Stimulated activated naive B cell treated with anti-CD40 and anti-IgM and Interleukin-4, amounts not matched to agents 10 μg/mL and 1 μg/mL and 100 μg/mL, for 72 hours (primary cell): ENCODE data around the gene APOA1.

Source experiments
- ATAC-seq, 2 donors: fragments of 150-1000 bp; cut with Tn5 transposase; replicated peaks; 2 replicates each; pipeline ENCODE4 v1.10.0; 2021; ENCODE audit warnings: moderate library complexity in 1 of 2
- DNase-seq: peaks from one replicate; pipeline ENCODE4 v3.0.0; 2021
- H3K27ac Mint-ChIP-seq: one replicate; pipeline ENCODE4 v1.8.0; 2022; ENCODE audit warnings: mild to moderate bottlenecking, mixed read lengths
- H3K27me3 Mint-ChIP-seq, 2 donors: one replicate each; pipeline ENCODE4 v1.8.0; 2022; ENCODE audit warnings: mixed read lengths in 2 of 2
- H3K36me3 Mint-ChIP-seq, 2 donors: one replicate each; pipeline ENCODE4 v1.8.0; 2022; ENCODE audit warnings: mixed read lengths in 2 of 2, mild to moderate bottlenecking in 1 of 2
- H3K4me1 Mint-ChIP-seq, 2 donors: one replicate each; pipeline ENCODE4 v1.8.0; 2022; ENCODE audit warnings: mixed read lengths in 2 of 2, mild to moderate bottlenecking in 1 of 2
- H3K4me3 Mint-ChIP-seq, 2 donors: one replicate each; pipeline ENCODE4 v1.8.0; 2022; ENCODE audit warnings: mild to moderate bottlenecking in 2 of 2, mixed read lengths in 2 of 2, moderate library complexity in 1 of 2
- H3K9me3 Mint-ChIP-seq, 2 donors: one replicate each; pipeline ENCODE4 v1.8.0; 2022; ENCODE audit warnings: mixed read lengths in 2 of 2, mild to moderate bottlenecking in 1 of 2

The APOA1 gene

DNA sequence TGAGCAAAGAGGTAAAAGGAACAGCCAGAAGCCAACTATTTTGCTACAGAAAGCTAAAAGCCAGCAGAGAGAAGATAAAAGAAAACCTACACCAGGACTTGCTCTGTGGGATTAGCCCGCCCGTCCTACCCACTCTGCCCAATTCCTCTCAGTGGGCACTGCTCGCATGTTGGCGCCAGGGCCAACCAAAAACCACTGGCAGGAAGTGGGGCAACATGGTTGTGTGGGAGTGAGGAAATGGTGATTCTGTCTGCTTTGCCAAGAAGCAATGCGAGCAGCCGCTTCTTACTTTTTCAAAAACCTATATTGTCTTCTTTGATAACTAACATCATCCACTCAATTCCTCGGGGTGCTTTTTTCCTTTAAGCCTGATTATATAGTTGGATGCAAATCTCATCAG lies 14.2 kb upstream of the APOA1 start:
- Mint-ChIP-seq H3K27ac (no peak overlapping the region), H3K4me3 (peak overlapping the region in 1 of 2 donors; percentile 51), H3K9me3 (no peaks in the 10 kb centered on the region), H3K4me1 (peaks cover 54 to 59% of the 10 kb centered on the region in 2 donors), H3K36me3 (peaks cover 29 to 48% of the 10 kb centered on the region in 2 donors), H3K27me3 (no peaks in the 10 kb centered on the region)
- ATAC-seq (peak in 1 of 2 donors; percentile 21), DNase-seq (no peak)

DNA sequence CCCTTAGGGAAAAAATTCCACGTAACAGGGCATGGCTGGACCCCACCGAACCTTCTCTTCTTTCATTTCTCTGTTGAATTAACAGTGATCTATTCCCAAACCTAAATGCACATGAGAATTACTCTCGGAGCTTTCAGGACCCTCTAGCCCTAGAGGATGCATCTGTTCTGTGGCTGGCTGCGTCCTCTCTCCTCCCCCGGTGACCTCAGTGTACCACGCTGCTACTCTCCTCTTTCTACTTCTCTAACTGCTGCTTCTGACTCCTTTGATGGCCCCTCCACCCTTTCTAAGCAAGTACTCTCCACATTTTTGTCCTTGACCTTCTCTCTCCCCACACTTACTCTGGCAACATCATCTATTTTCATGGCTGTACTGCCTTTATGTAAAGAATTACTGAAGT lies 12.1 kb upstream of the APOA1 start:
- Mint-ChIP-seq H3K9me3 (no peaks in the 10 kb centered on the region), H3K4me3 (no peak overlapping the region), H3K27me3 (no peaks in the 10 kb centered on the region), H3K4me1 (peaks cover 43 to 48% of the 10 kb centered on the region in 2 donors), H3K27ac (no peak overlapping the region), H3K36me3 (peaks cover 32 to 51% of the 10 kb centered on the region in 2 donors)
- DNase-seq = no peak
- ATAC-seq = no peak

DNA sequence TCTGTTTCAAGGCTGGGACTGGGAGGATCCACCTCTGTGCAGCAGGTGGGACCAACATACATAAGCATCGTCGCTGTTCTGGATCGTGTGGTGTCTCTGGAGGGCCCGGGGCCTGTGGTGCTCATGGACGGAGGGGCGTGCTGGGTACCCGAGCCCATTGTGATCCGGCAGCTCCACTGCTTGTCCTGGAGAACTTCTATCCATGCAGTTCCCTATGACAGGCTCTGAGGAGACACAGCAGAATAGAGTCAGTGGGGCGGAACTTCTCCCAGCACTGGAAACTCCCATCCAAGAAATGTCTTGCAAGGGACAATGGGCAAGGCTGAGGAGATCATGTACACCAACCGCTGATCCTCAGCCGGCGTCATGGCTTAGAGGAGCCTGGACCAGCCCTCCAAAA lies 11.6 kb upstream of the APOA1 start:
- Mint-ChIP-seq H3K9me3 (no peaks in the 10 kb centered on the region), H3K36me3 (peaks cover 32 to 51% of the 10 kb centered on the region in 2 donors), H3K27ac (no peak overlapping the region), H3K4me3 (no peak overlapping the region), H3K4me1 (peaks cover 39 to 44% of the 10 kb centered on the region in 2 donors), H3K27me3 (no peaks in the 10 kb centered on the region)
- DNase-seq = no peak
- no peak for ATAC-seq

DNA sequence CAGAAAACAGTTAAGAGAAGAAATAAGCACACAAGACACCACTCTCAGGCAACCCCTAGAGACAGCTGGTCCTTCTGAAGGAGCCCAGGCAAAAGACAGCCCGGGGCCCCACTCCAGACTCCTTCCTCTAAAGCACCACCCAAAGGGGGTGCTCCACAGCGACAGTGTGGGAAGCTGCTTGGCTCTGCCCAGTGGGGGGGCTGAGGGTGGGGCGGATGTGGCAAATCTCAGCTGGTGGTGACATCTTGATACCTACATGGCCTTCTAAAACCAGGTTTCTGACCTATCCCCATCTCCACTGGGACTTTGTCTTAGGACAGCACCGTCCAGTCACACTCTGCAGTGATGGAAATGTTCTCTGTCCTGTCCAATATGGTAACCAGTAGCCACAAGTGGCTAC lies 10.2 kb upstream of the APOA1 start:
- H3K4me1 Mint-ChIP-seq = peaks cover 24 to 30% of the 10 kb centered on the region in 2 donors
- no peak overlapping the region for H3K4me3 Mint-ChIP-seq
- H3K9me3 Mint-ChIP-seq = no peaks in the 10 kb centered on the region
- no peaks in the 10 kb centered on the region for H3K27me3 Mint-ChIP-seq
- H3K27ac Mint-ChIP-seq = no peak overlapping the region
- ATAC-seq (no peak), DNase-seq (no peak)
- H3K36me3 Mint-ChIP-seq = peaks cover 40 to 60% of the 10 kb centered on the region in 2 donors

GRCh38 chr11:116844722-116845121 lies 7.3 kb upstream of the APOA1 start:
- Mint-ChIP-seq H3K9me3 (no peaks in the 10 kb centered on the region), H3K4me3 (no peak overlapping the region), H3K4me1 (peaks cover 3 to 4% of the 10 kb centered on the region in 2 donors), H3K36me3 (peaks cover 35 to 46% of the 10 kb centered on the region in 2 donors), H3K27me3 (no peaks in the 10 kb centered on the region), H3K27ac (no peak overlapping the region)
- ATAC-seq (no peak), DNase-seq (no peak)

- no peaks in the 10 kb centered on the region for H3K4me1 Mint-ChIP-seq
- no peaks in the 10 kb centered on the region for H3K9me3 Mint-ChIP-seq
- peaks cover 31 to 38% of the 10 kb centered on the region in 2 donors for H3K36me3 Mint-ChIP-seq
- no peak overlapping the region for H3K4me3 Mint-ChIP-seq
- H3K27ac Mint-ChIP-seq = no peak overlapping the region
- ATAC-seq (no peak), DNase-seq (no peak)
- H3K27me3 Mint-ChIP-seq = no peaks in the 10 kb centered on the region
Observed at GRCh38 chr11:116843661-116844060, 6.2 kb upstream of the APOA1 start.

GRCh38 chr11:116842909-116843308 lies 5.5 kb upstream of the APOA1 start:
- Mint-ChIP-seq H3K4me1 (no peaks in the 10 kb centered on the region), H3K4me3 (no peak overlapping the region), H3K36me3 (peaks cover 31 to 37% of the 10 kb centered on the region in 2 donors), H3K27ac (peak overlapping the region; percentile 51), H3K9me3 (no peaks in the 10 kb centered on the region), H3K27me3 (no peaks in the 10 kb centered on the region)
- ATAC-seq (no peak), DNase-seq (no peak)

DNA sequence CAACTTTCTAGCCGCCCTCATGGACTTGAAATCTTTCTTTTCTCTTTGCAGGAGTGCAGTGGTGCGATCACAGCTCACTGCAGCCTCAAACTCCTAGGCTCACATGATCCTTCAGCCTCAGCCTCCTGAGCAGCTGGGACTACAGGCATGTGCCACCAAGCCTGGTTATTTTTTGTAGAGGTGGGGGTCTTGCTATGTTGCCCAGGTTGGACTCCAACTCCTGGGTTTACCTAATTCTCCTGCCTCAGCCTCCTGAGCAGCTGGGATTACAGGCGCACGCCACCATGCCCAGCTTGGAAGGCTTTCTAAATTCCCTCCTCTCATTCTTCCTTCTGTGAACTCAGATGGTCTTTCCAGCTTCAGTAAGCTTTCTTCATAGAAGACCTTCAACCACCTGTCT lies 4.7 kb upstream of the APOA1 start:
- H3K36me3 Mint-ChIP-seq = peaks cover 28 to 34% of the 10 kb centered on the region in 2 donors
- no peaks in the 10 kb centered on the region for H3K9me3 Mint-ChIP-seq
- H3K4me1 Mint-ChIP-seq = no peaks in the 10 kb centered on the region
- ATAC-seq = no peak
- DNase-seq = no peak
- no peak overlapping the region for H3K4me3 Mint-ChIP-seq
- H3K27ac Mint-ChIP-seq = peak overlapping the region; percentile 70
- peaks cover 0 to 2% of the 10 kb centered on the region in 2 donors for H3K27me3 Mint-ChIP-seq

GRCh38 chr11:116840746-116841296 lies 3.4 kb upstream of the APOA1 start:
- ATAC-seq (no peak), DNase-seq (no peak)
- H3K27me3 Mint-ChIP-seq = peaks cover 0 to 3% of the 10 kb centered on the region in 2 donors
- no peaks in the 10 kb centered on the region for H3K9me3 Mint-ChIP-seq
- H3K4me1 Mint-ChIP-seq = peaks cover 3 to 5% of the 10 kb centered on the region in 2 donors
- peaks cover 17 to 21% of the 10 kb centered on the region in 2 donors for H3K36me3 Mint-ChIP-seq
- no peak overlapping the region for H3K4me3 Mint-ChIP-seq
- H3K27ac Mint-ChIP-seq = peak overlapping the region; percentile 31

GRCh38 chr11:116840224-116840745 lies 2.9 kb upstream of the APOA1 start:
- no peaks in the 10 kb centered on the region for H3K9me3 Mint-ChIP-seq
- no peak overlapping the region for H3K4me3 Mint-ChIP-seq
- no peak overlapping the region for H3K27ac Mint-ChIP-seq
- ATAC-seq = no peak
- no peak for DNase-seq
- H3K36me3 Mint-ChIP-seq = peaks cover 14 to 18% of the 10 kb centered on the region in 2 donors
- H3K4me1 Mint-ChIP-seq = peaks cover 5 to 11% of the 10 kb centered on the region in 2 donors
- H3K27me3 Mint-ChIP-seq = peaks cover 0 to 3% of the 10 kb centered on the region in 2 donors

- H3K4me1 Mint-ChIP-seq = peaks cover 11 to 18% of the 10 kb centered on the region in 2 donors
- no peak overlapping the region for H3K4me3 Mint-ChIP-seq
- no peaks in the 10 kb centered on the region for H3K9me3 Mint-ChIP-seq
Observed at GRCh38 chr11:116838321-116839084, 1.1 kb upstream of the APOA1 start.

DNA sequence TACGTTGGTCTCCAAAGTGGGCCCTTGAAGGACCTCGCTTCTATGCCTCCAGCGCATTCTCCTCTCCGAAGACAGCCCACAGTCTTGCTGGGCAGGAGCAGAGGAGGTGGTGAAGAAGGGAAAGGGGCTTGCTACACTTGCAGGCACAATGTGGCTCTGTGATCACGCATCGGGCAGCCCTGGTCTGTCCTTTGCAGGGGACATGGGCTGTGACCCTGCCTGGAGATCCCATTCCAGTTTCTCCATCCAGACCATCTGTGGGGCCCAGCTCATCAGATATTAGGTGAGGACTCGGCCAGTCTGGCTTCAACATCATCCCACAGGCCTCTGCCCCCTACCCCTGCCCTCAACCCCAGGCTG lies 810 bp downstream of the APOA1 start:
- no peak overlapping the region for H3K4me3 Mint-ChIP-seq
- no peaks in the 10 kb centered on the region for H3K9me3 Mint-ChIP-seq
- no peak overlapping the region for H3K27ac Mint-ChIP-seq
- peaks cover 0 to 7% of the 10 kb centered on the region in 2 donors for H3K27me3 Mint-ChIP-seq
- ATAC-seq = no peak
- H3K4me1 Mint-ChIP-seq = peaks cover 11 to 18% of the 10 kb centered on the region in 2 donors
- DNase-seq = no peak
- H3K36me3 Mint-ChIP-seq = no peaks in the 10 kb centered on the region

More at GRCh38 chr11:116838321-116839084, 1.1 kb upstream of the APOA1 start:
- Mint-ChIP-seq H3K27me3 (peaks cover 0 to 3% of the 10 kb centered on the region in 2 donors), H3K27ac (no peak overlapping the region), H3K36me3 (peaks cover 5 to 7% of the 10 kb centered on the region in 2 donors)
- no peak for ATAC-seq
- no peak for DNase-seq

DNA sequence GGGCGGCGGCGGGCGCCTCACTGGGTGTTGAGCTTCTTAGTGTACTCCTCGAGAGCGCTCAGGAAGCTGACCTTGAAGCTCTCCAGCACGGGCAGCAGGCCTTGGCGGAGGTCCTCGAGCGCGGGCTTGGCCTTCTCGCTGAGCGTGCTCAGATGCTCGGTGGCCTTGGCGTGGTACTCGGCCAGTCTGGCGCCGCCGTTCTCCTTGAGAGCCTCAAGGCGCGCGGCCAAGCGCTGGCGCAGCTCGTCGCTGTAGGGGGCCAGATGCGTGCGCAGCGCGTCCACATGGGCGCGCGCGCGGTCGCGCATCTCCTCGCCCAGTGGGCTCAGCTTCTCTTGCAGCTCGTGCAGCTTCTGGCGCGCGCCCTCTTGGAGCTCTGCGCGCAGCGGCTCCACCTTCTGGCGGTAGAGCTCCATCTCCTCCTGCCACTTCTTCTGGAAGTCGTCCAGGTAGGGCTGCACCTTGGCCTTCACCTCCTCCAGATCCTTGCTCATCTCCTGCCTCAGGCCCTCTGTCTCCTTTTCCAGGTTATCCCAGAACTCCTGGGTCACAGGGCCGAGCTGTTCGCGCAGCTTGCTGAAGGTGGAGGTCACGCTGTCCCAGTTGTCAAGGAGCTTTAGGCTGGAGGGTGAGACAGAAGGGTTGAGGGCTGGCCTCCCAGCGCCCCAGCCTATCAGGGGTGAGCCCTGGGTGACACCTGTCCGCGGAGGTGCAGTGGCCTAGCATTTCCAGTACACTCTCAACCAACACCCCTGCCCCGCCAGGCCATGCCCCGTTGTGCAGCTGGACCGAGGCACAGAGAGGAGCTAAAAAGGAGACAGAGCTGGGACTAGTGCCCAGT lies 1.4 kb downstream of the APOA1 start:
- H3K9me3 Mint-ChIP-seq = no peaks in the 10 kb centered on the region
- peak overlapping the region; percentile 72 to 73 for H3K4me3 Mint-ChIP-seq
- H3K27ac Mint-ChIP-seq = peak overlapping the region; percentile 43
- H3K27me3 Mint-ChIP-seq = peaks cover 0 to 7% of the 10 kb centered on the region in 2 donors
- DNase-seq (peak; percentile 66), ATAC-seq (peak; percentile 84 to 86)
- H3K4me1 Mint-ChIP-seq = peaks cover 11 to 18% of the 10 kb centered on the region in 2 donors
- H3K36me3 Mint-ChIP-seq = no peaks in the 10 kb centered on the region
